Osteoblast (primary cell): ENCODE measurements around the gene DCC. TPM values are rescaled to one million over a fixed set of nuclear protein-coding genes. Genes with fewer than 3 reads are reported as not detected.

Source experiments
- DNase-seq: peaks from one replicate; pipeline ENCODE4 v3.0.0; 2011; ENCODE audit warnings: low spot score, mixed read lengths; ENCODE audit not compliant: insufficient read length; ENCODE audit errors: missing footprints
- H2AFZ ChIP-seq: 2 replicates; pipeline ENCODE4 v1.6.0; 2011; ENCODE audit warnings: mild to moderate bottlenecking, low read length
- H3K27ac ChIP-seq: 2 replicates; pipeline ENCODE4 v1.5.1; 2011; ENCODE audit warnings: mild to moderate bottlenecking, low read depth, low read length, moderate library complexity
- H3K27me3 ChIP-seq: 2 replicates; pipeline ENCODE4 v1.6.0; 2012; ENCODE audit warnings: mild to moderate bottlenecking, control low read depth, inconsistent platforms, low read length, moderate library complexity; ENCODE audit not compliant: insufficient read depth
- H3K36me3 ChIP-seq: 2 replicates; pipeline ENCODE4 v1.5.1; 2011; ENCODE audit warnings: mild to moderate bottlenecking, low read length, control low read depth, moderate library complexity; ENCODE audit not compliant: insufficient read depth
- H3K4me1 ChIP-seq: 2 replicates; pipeline ENCODE4 v1.5.1; 2011; ENCODE audit warnings: mild to moderate bottlenecking, low read length, control low read depth, moderate library complexity; ENCODE audit not compliant: insufficient read depth
- H3K4me2 ChIP-seq: 2 replicates; pipeline ENCODE4 v1.6.0; 2011; ENCODE audit warnings: mild to moderate bottlenecking, low read length; ENCODE audit not compliant: insufficient read depth
- H3K4me3 ChIP-seq: fragments of 200-600 bp; sonication (generic); 3 replicates; pipeline ENCODE4 v1.5.1; 2012; ENCODE audit warnings: mild to moderate bottlenecking, low read length, inconsistent platforms; ENCODE audit not compliant: insufficient read depth
- H3K79me2 ChIP-seq: 2 replicates; pipeline ENCODE4 v1.6.0; 2012; ENCODE audit warnings: mild to moderate bottlenecking, low read length, control low read depth, inconsistent platforms; ENCODE audit not compliant: insufficient read depth
- H3K9me3 ChIP-seq: 2 replicates; pipeline ENCODE4 v1.5.1; 2011; ENCODE audit warnings: low read depth, low read length, control low read depth
- H4K20me1 ChIP-seq: 2 replicates; pipeline ENCODE4 v1.6.0; 2012; ENCODE audit warnings: mild to moderate bottlenecking, low read length, control low read depth; ENCODE audit not compliant: insufficient read depth
- CTCF ChIP-seq: IDR thresholded peaks from 2 replicates; pipeline ENCODE4 v1.5.1; 2011; ENCODE audit warnings: mild to moderate bottlenecking, low read depth, low read length, moderate library complexity; ENCODE audit errors: extremely low read depth
- total RNA-seq: library from RNA; depleted of rRNA; stranded (reverse); fragments of >200 nt; gene quantifications from 2 replicates; pipeline ENCODE4 v1.2.3, GENCODE V29; 2012

Gene DCC
- total RNA-seq, 1 donor: not detected

DNA sequence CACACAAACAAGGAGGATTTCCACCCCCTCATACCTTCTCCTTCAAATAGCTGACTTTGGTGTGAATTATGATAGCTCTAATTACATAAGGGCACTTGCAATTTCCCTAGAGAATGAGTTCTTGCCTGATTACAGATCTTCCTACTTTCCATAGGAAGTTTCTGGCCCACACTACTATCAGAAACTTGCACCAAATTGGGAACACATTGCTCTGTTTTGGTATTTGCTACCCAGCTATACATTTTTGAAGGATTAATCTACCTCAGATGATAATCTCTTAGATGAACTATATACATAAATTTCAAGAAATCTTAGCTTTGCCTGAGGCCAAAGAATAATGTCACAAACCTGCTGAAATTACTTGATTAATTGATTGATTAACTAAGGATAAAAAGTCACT is 4.9 kb downstream of the DCC start:
- Histone ChIP-seq H3K36me3 (no peaks in the 10 kb centered on the region), H3K27ac (no peak overlapping the region), H3K79me2 (no peaks in the 10 kb centered on the region), H3K27me3 (no peaks in the 10 kb centered on the region), H2AFZ (no peak overlapping the region), H3K9me3 (no peaks in the 10 kb centered on the region), H3K4me1 (no peaks in the 10 kb centered on the region), H3K4me2 (no peak overlapping the region), H3K4me3 (no peak overlapping the region), H4K20me1 (no peaks in the 10 kb centered on the region)
- DNase-seq: no peak
- TF ChIP-seq CTCF: no peak

DNA sequence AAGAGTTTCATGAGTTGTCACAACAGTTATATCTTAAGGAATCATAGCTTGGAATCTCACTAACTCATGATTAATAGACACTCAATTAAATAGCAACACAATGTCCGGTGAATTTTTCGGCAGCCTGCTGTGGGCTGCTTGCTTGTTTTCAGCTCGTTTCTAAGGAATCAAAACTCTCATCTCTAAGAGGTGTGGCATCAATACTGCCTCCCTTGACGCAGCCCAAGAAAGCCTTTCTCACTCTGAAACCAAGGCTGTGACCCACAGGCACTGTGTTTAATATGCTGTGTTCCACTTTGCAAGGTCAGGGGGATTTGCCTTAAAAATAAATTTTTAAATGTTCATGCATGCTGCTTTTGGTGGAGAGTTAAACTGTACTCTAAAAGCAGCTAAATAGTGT is 5.4 kb downstream of the DCC start:
- Histone ChIP-seq H3K4me3 (no peak overlapping the region), H3K79me2 (no peaks in the 10 kb centered on the region), H3K36me3 (no peaks in the 10 kb centered on the region), H2AFZ (no peak overlapping the region), H3K27me3 (no peaks in the 10 kb centered on the region), H3K4me2 (no peak overlapping the region), H3K4me1 (no peaks in the 10 kb centered on the region), H4K20me1 (no peaks in the 10 kb centered on the region), H3K27ac (no peak overlapping the region), H3K9me3 (no peaks in the 10 kb centered on the region)
- no peak for TF ChIP-seq CTCF
- no peak for DNase-seq

DNA sequence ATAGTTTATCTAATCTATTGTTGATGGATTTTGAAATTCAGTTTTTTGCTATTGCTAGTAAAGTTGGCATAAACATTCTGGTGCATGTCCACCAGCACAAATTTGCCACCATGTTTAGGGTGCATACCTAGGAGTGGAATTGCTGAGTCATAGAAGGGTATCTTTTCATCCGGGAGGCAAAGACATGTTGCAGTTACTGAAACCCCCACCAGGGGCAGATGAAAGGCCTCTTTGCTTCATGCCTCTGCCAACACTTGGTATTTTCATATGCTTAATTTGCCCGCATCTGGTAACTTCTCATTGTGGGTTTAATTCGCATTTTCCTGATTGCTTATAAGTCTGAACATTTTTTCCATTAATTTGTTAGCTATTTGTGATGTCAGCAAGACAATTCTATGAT is 8.2 kb downstream of the DCC start:
- H3K36me3 ChIP-seq: no peaks in the 10 kb centered on the region
- H3K4me3 ChIP-seq: no peak overlapping the region
- no peak overlapping the region for H3K27ac ChIP-seq
- TF ChIP-seq CTCF: no peak
- no peaks in the 10 kb centered on the region for H4K20me1 ChIP-seq
- DNase-seq: no peak
- no peaks in the 10 kb centered on the region for H3K4me1 ChIP-seq
- no peaks in the 10 kb centered on the region for H3K79me2 ChIP-seq
- no peaks in the 10 kb centered on the region for H3K9me3 ChIP-seq
- H3K27me3 ChIP-seq: no peaks in the 10 kb centered on the region
- no peak overlapping the region for H2AFZ ChIP-seq
- no peak overlapping the region for H3K4me2 ChIP-seq

DNA sequence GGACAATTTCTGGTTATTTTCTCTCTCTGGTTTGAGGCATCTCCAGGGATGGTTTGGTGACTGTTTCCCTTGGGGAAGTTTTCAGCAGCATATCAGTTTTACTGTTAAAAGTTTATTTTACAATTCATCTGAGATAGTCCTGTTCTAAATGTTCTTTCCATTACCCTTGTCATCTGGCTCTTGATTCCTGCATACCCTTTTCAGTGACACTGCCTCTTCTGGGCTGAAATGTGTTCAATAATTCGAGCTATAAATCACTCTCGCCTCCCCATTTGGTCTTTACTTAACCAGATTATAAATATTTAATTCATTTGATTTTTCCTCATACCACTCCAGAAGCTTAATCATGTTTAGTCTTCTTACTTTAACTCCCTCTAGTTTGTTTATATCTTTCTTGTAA is 9.5 kb downstream of the DCC start:
- Histone ChIP-seq H2AFZ (no peak overlapping the region), H3K4me3 (no peak overlapping the region), H3K79me2 (no peaks in the 10 kb centered on the region), H3K27ac (no peak overlapping the region), H3K4me2 (no peak overlapping the region), H3K36me3 (no peaks in the 10 kb centered on the region), H3K4me1 (no peaks in the 10 kb centered on the region), H3K9me3 (no peaks in the 10 kb centered on the region), H4K20me1 (no peaks in the 10 kb centered on the region), H3K27me3 (no peaks in the 10 kb centered on the region)
- no peak for TF ChIP-seq CTCF
- DNase-seq: no peak
